K562 (cell line): ENCODE data around the gene AKIRIN1. TPM values are rescaled to one million over a fixed set of nuclear protein-coding genes. Genes with fewer than 3 reads are reported as not detected.

Experiments used
- EHMT2 ChIP-seq: fragments of 450-650 bp; IDR thresholded peaks from 2 replicates; pipeline ENCODE4 v1.6.1; 2018; ENCODE audit warnings: antibody characterized with exemption
- ELF2 ChIP-seq: fragments of 250-450 bp; sonication (Bioruptor Pico); IDR thresholded peaks from 2 replicates; pipeline ENCODE4 v1.5.0; 2021; ENCODE audit warnings: mild to moderate bottlenecking
- MAZ ChIP-seq, 2 experiments: fragments of 450-650 bp in 1 of 2; sonication (generic) in 1 of 2; formaldehyde crosslinking; IDR thresholded peaks in 1 of 2; conservative IDR thresholded peaks in 1 of 2; 2 replicates each; pipeline versions ENCODE4 v1.4.0 to v1.5.0; 2020; ENCODE audit warnings: mild to moderate bottlenecking in 1 of 2, missing genetic modification reagents in 1 of 2
- MGA ChIP-seq: fragments of 450-650 bp; IDR thresholded peaks from 2 replicates; pipeline ENCODE4 v1.6.1; 2016; ENCODE audit warnings: mild to moderate bottlenecking, moderate library complexity
- PCBP1 ChIP-seq: fragments of 200-400 bp; formaldehyde crosslinking; IDR thresholded peaks from 2 replicates; pipeline ENCODE4 v1.6.1; 2018; ENCODE audit warnings: mild to moderate bottlenecking, low read depth, low read length; ENCODE audit not compliant: poor library complexity, severe bottlenecking
- YY1 ChIP-seq, 3 experiments: IDR thresholded peaks; 2 replicates each; pipeline ENCODE4 v1.6.1; 2011; ENCODE audit warnings: low read length in 2 of 3, mild to moderate bottlenecking in 2 of 3, moderate library complexity in 2 of 3, borderline replicate concordance in 1 of 3, control low read depth in 1 of 3, low read depth in 1 of 3; ENCODE audit not compliant: insufficient read depth in 3 of 3, insufficient replicate concordance in 2 of 3, control insufficient read depth in 1 of 3, insufficient read length in 1 of 3; ENCODE audit errors: extremely low read depth in 1 of 3
- polyA plus RNA-seq, 8 experiments: library from polyadenylated mRNA; depleted of rRNA in 4 of 8; stranded (reverse) in 5 of 8; unstranded in 3 of 8; fragments of >200 nt; fragmentation: Nextera tagmentation in 2 of 8; fragmentation: Illumina TruSeq in 1 of 8; extraction: Ambion mirVana in 2 of 8; extraction: Trizol in 1 of 8; gene quantifications; 2 replicates each; pipeline versions ENCODE4 v1.2.1 to v1.2.3, GENCODE V29; 2011 to 2014; ENCODE audit warnings: inconsistent platforms in 1 of 8, missing spikeins in 1 of 8
- total RNA-seq, 7 experiments: library from RNA; depleted of rRNA in 6 of 7; stranded (reverse); fragments of >200 nt in 6 of 7; fragmentation: Illumina TruSeq in 2 of 7; extraction: Trizol in 2 of 7; gene quantifications; 2 replicates each; pipeline versions ENCODE4 v1.2.1 to v1.2.3, GENCODE V29; 2011 to 2021; ENCODE audit warnings: low replicate concordance in 1 of 7
- TF ChIP-seq, protein P1 (sequence below): fragments of 450-650 bp; IDR thresholded peaks from 2 replicates; pipeline ENCODE4 v1.6.1; 2016; ENCODE audit warnings: low read depth

AKIRIN1 gene
- total and polyA plus RNA-seq, 9 of the 15 experiments (the other 6 are each of a cell fraction or from before 2014, with no cell fraction given) = 11.5 to 139 (median 83.4) TPM

- TF ChIP-seq MGA (peak; percentile 78), MAZ (CRISPR knock-in tag; conservative IDR thresholded peaks at IDR 0.05 in 1 of 2, IDR thresholded peaks at IDR 0.05 in 1 of 2) (peak in 1 of 2 experiments; percentile 20; a peak in 1 of 4 replicates), ELF2 (CRISPR knock-in tag) (no peak), EHMT2 (no peak), YY1 (IDR thresholded peaks at IDR 0.05; ENCODE audit: borderline replicate concordance in 1 of 3, control insufficient read depth in 1 of 3, extremely low read depth in 1 of 3, insufficient read depth in 3 of 3, insufficient read length in 1 of 3, insufficient replicate concordance in 2 of 3, low read depth in 1 of 3, low read length in 2 of 3) (no peak), PCBP1 (no peak)
- TF ChIP-seq, protein P1, sequence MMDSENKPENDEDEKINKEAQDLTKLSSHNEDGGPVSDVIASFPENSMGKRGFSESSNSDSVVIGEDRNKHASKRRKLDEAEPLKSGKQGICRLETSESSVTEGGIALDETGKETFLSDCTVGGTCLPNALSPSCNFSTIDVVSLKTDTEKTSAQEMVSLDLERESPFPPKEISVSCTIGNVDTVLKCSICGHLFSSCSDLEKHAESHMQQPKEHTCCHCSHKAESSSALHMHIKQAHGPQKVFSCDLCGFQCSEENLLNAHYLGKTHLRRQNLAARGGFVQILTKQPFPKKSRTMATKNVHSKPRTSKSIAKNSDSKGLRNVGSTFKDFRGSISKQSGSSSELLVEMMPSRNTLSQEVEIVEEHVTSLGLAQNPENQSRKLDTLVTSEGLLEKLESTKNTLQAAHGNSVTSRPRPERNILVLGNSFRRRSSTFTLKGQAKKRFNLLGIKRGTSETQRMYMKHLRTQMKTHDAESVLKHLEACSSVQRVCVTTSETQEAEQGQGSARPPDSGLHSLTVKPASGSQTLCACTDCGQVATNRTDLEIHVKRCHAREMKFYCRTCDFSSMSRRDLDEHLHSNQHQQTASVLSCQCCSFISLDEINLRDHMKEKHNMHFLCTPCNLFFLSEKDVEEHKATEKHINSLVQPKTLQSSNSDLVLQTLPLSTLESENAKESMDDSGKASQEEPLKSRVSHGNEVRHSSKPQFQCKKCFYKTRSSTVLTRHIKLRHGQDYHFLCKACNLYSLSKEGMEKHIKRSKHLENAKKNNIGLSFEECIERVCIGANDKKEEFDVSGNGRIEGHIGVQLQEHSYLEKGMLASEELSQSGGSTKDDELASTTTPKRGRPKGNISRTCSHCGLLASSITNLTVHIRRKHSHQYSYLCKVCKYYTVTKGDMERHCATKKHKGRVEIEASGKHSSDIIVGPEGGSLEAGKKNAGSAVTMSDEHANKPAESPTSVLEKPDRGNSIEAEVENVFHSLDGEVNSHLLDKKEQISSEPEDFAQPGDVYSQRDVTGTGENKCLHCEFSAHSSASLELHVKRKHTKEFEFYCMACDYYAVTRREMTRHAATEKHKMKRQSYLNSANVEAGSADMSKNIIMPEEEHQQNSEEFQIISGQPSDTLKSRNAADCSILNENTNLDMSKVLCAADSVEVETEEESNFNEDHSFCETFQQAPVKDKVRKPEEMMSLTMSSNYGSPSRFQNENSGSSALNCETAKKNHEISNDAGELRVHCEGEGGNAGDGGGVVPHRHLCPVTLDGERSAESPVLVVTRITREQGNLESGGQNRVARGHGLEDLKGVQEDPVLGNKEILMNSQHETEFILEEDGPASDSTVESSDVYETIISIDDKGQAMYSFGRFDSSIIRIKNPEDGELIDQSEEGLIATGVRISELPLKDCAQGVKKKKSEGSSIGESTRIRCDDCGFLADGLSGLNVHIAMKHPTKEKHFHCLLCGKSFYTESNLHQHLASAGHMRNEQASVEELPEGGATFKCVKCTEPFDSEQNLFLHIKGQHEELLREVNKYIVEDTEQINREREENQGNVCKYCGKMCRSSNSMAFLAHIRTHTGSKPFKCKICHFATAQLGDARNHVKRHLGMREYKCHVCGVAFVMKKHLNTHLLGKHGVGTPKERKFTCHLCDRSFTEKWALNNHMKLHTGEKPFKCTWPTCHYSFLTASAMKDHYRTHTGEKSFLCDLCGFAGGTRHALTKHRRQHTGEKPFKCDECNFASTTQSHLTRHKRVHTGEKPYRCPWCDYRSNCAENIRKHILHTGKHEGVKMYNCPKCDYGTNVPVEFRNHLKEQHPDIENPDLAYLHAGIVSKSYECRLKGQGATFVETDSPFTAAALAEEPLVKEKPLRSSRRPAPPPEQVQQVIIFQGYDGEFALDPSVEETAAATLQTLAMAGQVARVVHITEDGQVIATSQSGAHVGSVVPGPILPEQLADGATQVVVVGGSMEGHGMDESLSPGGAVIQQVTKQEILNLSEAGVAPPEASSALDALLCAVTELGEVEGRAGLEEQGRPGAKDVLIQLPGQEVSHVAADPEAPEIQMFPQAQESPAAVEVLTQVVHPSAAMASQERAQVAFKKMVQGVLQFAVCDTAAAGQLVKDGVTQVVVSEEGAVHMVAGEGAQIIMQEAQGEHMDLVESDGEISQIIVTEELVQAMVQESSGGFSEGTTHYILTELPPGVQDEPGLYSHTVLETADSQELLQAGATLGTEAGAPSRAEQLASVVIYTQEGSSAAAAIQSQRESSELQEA = no peak
These were observed 37.6 kb upstream of the AKIRIN1 start (continued) for GRCh38 chr1:38953433-38953860.
